HG03521 (cell line): ENCODE data around the gene MFAP3.
"Not testable (repeated sequence)": the region's sequence is repeated elsewhere in the genome, so short reads cannot be mapped to it uniquely, and the experiment has no call there.

Source experiments
- ATAC-seq: cut with Tn5 transposase; IDR thresholded peaks from one replicate; pipeline ENCODE4 v1.9.1; 2021; ENCODE audit warnings: mild to moderate bottlenecking, moderate library complexity; ENCODE audit not compliant: unreplicated experiment

Gene MFAP3

GRCh38 chr5:154049636-154050035, 10.9 kb downstream of the MFAP3 start:
- ATAC-seq: no peak

- no peak for ATAC-seq
Observed at GRCh38 chr5:154053468-154053867, 14.7 kb downstream of the MFAP3 start.

- ATAC-seq: no peak
Observed at GRCh38 chr5:154055201-154055600, 16.4 kb downstream of the MFAP3 start.

- peak; percentile 68 for ATAC-seq
Observed at GRCh38 chr5:154058055-154059038, 19.6 kb downstream of the MFAP3 start.

- peak; percentile 34 for ATAC-seq
Observed at GRCh38 chr5:154059039-154059430, 20.3 kb downstream of the MFAP3 start.

- no peak for ATAC-seq
Observed at GRCh38 chr5:154059583-154059982, 20.8 kb downstream of the MFAP3 start.

- ATAC-seq: no peak
Observed at GRCh38 chr5:154060606-154061005, 21.8 kb downstream of the MFAP3 start.

GRCh38 chr5:154063372-154063771, 24.6 kb downstream of the MFAP3 start:
- no peak for ATAC-seq

- no peak for ATAC-seq
Observed at GRCh38 chr5:154065971-154066370, 27.2 kb downstream of the MFAP3 start.

- ATAC-seq: not testable (repeated sequence)
Observed at GRCh38 chr5:154069854-154070253, 31.1 kb downstream of the MFAP3 start.

GRCh38 chr5:154071799-154072413, 33.1 kb downstream of the MFAP3 start:
- ATAC-seq: no peak

GRCh38 chr5:154072414-154073171, 33.8 kb downstream of the MFAP3 start:
- ATAC-seq: peak; percentile 98

GRCh38 chr5:154076240-154076922, 37.6 kb downstream of the MFAP3 start:
- no peak for ATAC-seq

- ATAC-seq: no peak
Observed at GRCh38 chr5:154077696-154078095, 38.9 kb downstream of the MFAP3 start.

- ATAC-seq: no peak
Observed at GRCh38 chr5:154078272-154078671, 39.5 kb downstream of the MFAP3 start.

GRCh38 chr5:154081246-154081645, 42.5 kb downstream of the MFAP3 start:
- no peak for ATAC-seq

GRCh38 chr5:154084062-154084639, 45.4 kb downstream of the MFAP3 start:
- no peak for ATAC-seq

GRCh38 chr5:154086146-154086545, 47.4 kb downstream of the MFAP3 start:
- ATAC-seq: no peak

- no peak for ATAC-seq
Observed at GRCh38 chr5:154086641-154087040, 47.9 kb downstream of the MFAP3 start.

GRCh38 chr5:154087260-154087659, 48.5 kb downstream of the MFAP3 start:
- ATAC-seq: no peak
